GM13976 (cell line): ENCODE results near the gene AUNIP.

Source experiments
- DNase-seq: peaks from one replicate; pipeline ENCODE4 v3.0.0; 2012; ENCODE audit warnings: low spot score
- CTCF ChIP-seq: IDR thresholded peaks from 2 replicates; pipeline ENCODE4 v1.5.1; 2012; ENCODE audit warnings: borderline replicate concordance, mild to moderate bottlenecking; ENCODE audit not compliant: insufficient read depth; ENCODE audit errors: extremely low read depth, missing control alignments, control extremely low read depth
- in situ Hi-C: fragments of 300-500 bp; cut with MboI; formaldehyde crosslinking; loops from one replicate; pipeline ENCODE4 v1.12.0; 2022; ENCODE audit warnings: low sequenced_read_pairs, mixed read lengths, inconsistent platforms; ENCODE audit not compliant: unreplicated experiment

AUNIP gene

GRCh38 chr1:25792115-25792514 lies 67.1 kb downstream of the AUNIP start:
- no peak for DNase-seq
- no peak for TF ChIP-seq CTCF
- in situ Hi-C loops = no loop called here

DNA sequence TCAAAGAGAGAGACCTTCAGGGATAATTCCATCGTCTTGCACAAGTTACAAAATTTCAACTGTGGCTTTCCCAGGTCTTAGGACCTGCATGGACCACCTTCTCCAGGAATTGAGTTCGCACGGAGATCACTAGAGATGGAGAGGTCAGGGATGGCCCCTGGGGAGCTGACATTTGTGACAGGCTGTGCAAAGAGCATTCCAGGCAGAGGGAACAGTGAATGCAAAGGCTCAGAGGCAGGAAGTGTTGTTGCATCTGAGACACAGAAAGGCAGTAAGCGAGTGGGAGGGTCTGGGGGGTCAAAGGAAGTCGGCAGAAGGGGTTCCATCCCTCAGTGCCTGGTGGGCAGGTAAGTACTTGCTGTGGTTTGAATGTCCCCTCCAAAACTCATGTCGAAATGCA lies 68.8 kb downstream of the AUNIP start:
- DNase-seq = no peak
- no peak for TF ChIP-seq CTCF
- in situ Hi-C loops = no loop called here

GRCh38 chr1:25787760-25788166 lies 71.5 kb downstream of the AUNIP start:
- in situ Hi-C loops = no loop called here
- TF ChIP-seq CTCF = no peak
- DNase-seq = no peak

DNA sequence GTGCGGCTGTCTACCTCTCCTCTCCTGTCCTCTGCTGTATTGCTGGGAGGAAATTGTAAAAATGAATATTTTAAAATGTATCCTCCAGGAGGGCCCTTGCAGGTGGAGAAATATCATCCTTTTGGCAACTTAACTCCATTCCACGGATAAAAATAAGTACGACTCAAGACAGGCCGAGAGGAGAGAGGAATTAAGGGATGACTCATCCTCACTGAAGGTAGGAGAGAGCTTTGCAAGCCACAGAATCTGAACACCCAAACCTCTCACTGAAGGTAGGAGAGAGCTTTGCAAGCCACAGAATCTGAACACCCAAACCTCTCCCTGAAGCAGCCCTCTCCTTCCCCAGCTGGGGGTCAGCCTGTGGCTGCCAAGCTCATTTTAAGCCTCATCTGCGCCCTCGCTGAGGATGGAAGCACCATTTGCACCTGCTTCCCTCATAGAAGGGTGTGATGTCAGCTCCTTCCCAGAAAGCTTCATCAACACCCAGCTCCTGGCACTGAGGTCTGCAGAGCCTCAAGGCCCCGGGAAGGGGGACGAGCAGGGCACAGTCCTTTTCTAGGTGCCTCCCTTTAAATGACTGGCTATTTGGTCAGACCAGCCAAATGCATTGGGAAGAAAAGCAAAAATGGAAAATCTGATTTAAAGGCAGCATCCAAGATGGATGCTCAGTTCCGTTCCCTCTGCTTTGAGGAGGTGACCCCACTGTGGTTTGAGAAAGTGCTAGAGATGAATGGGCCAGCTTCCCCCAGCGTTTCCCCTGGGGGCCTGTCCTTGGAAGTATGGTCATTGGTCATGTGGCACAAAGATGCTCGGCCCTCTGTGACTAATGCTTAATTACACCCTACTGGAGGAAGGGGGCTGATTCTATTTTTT lies 72.1 kb downstream of the AUNIP start:
- in situ Hi-C loops = no loop called here
- no peak for TF ChIP-seq CTCF

DNA sequence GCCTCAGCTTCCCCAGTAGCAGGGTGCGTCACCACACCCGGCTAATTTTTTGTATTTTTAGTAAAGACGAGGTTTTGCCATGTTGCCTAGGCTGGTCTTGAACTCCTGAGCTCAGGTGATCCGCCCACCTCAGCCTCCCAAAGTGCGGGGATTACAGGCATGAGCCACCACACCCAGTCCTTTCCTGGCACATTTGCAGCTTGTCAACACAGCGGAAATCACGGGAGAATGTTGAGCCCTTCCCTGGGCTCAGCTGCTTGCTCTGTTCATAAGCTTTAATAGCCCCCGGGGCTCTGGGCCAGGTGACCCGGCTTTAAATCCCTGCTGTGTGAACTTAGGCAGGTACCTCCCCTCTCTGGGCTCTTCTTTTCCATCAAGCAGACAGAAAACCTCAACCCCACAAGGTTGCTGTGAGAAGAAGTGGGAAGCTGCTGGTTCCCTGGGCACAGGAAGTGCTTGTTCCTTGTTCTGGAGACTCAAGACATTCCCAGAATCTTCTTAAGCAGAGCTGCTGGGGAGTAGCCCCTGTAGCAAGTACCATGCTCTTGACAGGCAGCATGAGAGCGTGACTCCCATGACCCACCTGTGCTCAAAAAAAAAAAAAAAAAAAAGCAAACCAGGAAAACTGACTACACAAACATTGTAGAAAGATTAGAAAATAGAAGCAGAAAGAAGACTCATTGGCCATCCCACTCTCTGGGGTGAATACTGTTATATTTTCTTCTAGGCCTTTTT lies 73.8 kb downstream of the AUNIP start:
- in situ Hi-C loops = no loop called here
- DNase-seq = no peak
- no peak for TF ChIP-seq CTCF

More for the DNA sequence above, 72.1 kb downstream of the AUNIP start:
- no peak for DNase-seq

DNA sequence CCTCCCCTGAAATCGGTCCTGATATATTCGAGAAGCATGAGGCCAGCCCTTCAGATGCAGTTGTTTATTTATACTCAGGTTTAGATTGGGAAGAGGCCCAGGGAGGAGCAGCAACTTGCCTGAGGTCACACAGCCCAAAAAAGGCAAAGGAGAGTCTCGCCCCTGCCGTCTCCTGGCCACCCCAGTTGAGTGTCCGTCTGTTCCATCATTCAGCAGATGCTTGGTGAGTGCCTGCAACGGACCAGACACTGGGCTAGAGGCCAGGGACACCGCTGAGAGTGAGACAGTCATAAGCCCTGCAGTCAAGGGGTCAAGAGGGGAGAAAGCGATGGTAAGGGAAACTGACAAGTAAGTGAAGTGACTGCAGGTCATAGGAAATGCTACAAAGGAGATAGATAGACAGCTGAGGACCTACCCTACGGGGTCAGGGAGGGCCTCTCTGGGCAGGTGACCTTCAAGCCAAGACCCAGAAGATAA lies 74.6 kb downstream of the AUNIP start:
- DNase-seq = no peak
- no peak for TF ChIP-seq CTCF
- in situ Hi-C loops = no loop called here
